ENCODE data around the gene HS3ST4.

DNA sequence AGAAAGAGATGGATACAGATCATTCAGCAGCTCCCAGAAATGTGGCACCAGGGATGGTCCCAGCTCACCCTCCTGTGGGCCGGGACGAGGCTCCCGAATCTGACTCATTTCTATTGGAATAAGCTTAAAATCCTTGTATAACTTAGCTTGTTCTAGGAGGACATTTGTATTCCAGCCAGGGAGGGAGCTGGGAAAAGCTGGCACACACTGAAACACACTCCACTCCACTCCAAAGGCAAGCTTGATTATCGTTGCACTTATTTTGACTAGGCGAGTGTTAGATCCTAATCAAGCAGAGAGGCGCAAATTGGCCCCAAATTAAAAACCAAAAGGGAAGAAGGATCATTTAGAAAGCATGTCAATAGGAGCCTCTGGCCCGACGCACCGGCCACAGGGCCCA lies 339.5 kb downstream of the HS3ST4 start:
- TF ChIP-seq CTCF (IDR thresholded peaks at IDR 0.05) (no peak), POLR2AphosphoS5 (IDR thresholded peaks at IDR 0.05) (no peak)
